GM12892 (cell line): ENCODE measurements around the gene RTN4RL2.

Source experiments
- DNase-seq: peaks from one replicate; pipeline ENCODE4 v3.0.0; 2011; ENCODE audit not compliant: insufficient read length
- FAIRE-seq: peaks from 2 replicates; lab custom pipeline; 2011; peaks lifted over from hg19 to GRCh38; lab: Jason Lieb, UNC
- POLR2A ChIP-seq: IDR thresholded peaks from 2 replicates; pipeline ENCODE4 v1.6.1; 2011; ENCODE audit warnings: low read depth, low read length, control low read depth
- POLR2AphosphoS5 ChIP-seq: IDR thresholded peaks from 2 replicates; pipeline ENCODE4 v1.6.1; 2011; ENCODE audit warnings: low read depth, low read length, control low read depth
- TAF1 ChIP-seq: IDR thresholded peaks from 2 replicates; pipeline ENCODE4 v1.6.1; 2011; ENCODE audit warnings: low read depth, mild to moderate bottlenecking, control low read depth, low read length, borderline replicate concordance

The RTN4RL2 gene

GRCh38 chr11:57514538-57515331 lies 54.4 kb downstream of the RTN4RL2 start:
- FAIRE-seq (no peak), DNase-seq (peak; percentile 62)
- TF ChIP-seq POLR2AphosphoS5 (no peak), TAF1 (no peak), POLR2A (no peak)

GRCh38 chr11:57515332-57516060 lies 55.2 kb downstream of the RTN4RL2 start, which contains the start of gene SLC43A1:
Gene SLC43A1 (minus strand): TSS chr11:57515702. CDS start chr11:57514111, 1,591 bp downstream.
- DNase-seq (peak; percentile 62), FAIRE-seq (peak; percentile 89)

GRCh38 chr11:57516061-57516443 lies 55.7 kb downstream of the RTN4RL2 start:
- TF ChIP-seq POLR2AphosphoS5, result no peak
- no peak for TF ChIP-seq TAF1
- no peak for TF ChIP-seq POLR2A
- DNase-seq (no peak), FAIRE-seq (peak; percentile 40)

More at GRCh38 chr11:57515332-57516060, 55.2 kb downstream of the RTN4RL2 start, which contains the start of gene SLC43A1:
- TF ChIP-seq POLR2A (no peak), POLR2AphosphoS5 (no peak), TAF1 (no peak)

GRCh38 chr11:57521116-57521515 lies 60.8 kb downstream of the RTN4RL2 start:
- DNase-seq (no peak), FAIRE-seq (no peak)
- TF ChIP-seq POLR2A (no peak), TAF1 (no peak), POLR2AphosphoS5 (no peak)

- FAIRE-seq, result no peak
- DNase-seq, result no peak
- TF ChIP-seq TAF1, result no peak
- no peak for TF ChIP-seq POLR2A
- no peak for TF ChIP-seq POLR2AphosphoS5
Observed at GRCh38 chr11:57523419-57523818, 63.1 kb downstream of the RTN4RL2 start.
